Subcutaneous abdominal adipose tissue (tissue), 5 donors: ENCODE results near the gene IRX2.

Source experiments
- H3K27ac ChIP-seq: one replicate; pipeline ENCODE4 v1.7.0; 2013; ENCODE audit warnings: low read depth, mild to moderate bottlenecking, inconsistent platforms, low read length, moderate library complexity
- H3K27me3 ChIP-seq, 5 donors: one replicate each; pipeline ENCODE4 v1.7.0; 2013; ENCODE audit warnings: low read length in 5 of 5, inconsistent platforms in 1 of 5; ENCODE audit not compliant: control insufficient read depth in 5 of 5, insufficient read depth in 4 of 5
- H3K36me3 ChIP-seq, 5 donors: one replicate each; pipeline ENCODE4 v1.7.0; 2013; ENCODE audit warnings: low read length in 5 of 5; ENCODE audit not compliant: control insufficient read depth in 5 of 5, insufficient read depth in 5 of 5
- H3K4me1 ChIP-seq, 5 donors: one replicate each; pipeline ENCODE4 v1.7.0; 2013; ENCODE audit warnings: low read length in 5 of 5, mild to moderate bottlenecking in 3 of 5, moderate library complexity in 1 of 5; ENCODE audit not compliant: control insufficient read depth in 5 of 5, insufficient read depth in 5 of 5
- H3K4me3 ChIP-seq, 5 donors: one replicate each; pipeline ENCODE4 v1.7.0; 2013; ENCODE audit warnings: low read length in 5 of 5, low read depth in 1 of 5
- H3K9ac ChIP-seq, 5 donors: one replicate each; pipeline ENCODE4 v1.7.0; 2013; ENCODE audit warnings: low read length in 5 of 5, mild to moderate bottlenecking in 4 of 5, moderate library complexity in 3 of 5
- H3K9me3 ChIP-seq, 5 donors: one replicate each; pipeline ENCODE4 v1.7.0; 2013; ENCODE audit warnings: low read length in 5 of 5; ENCODE audit not compliant: control insufficient read depth in 5 of 5
- donor health status: healthy.
- donor health status: healthy.
- donor health status: healthy.
- donor health status: healthy.
- donor health status: healthy.

IRX2 gene

GRCh38 chr5:2699686-2700085 is 51.8 kb downstream of the IRX2 start:
- no peak overlapping the region for H3K9ac ChIP-seq
- H3K9me3 ChIP-seq: no peaks in the 10 kb centered on the region
- H3K27ac ChIP-seq: no peak overlapping the region
- no peaks in the 10 kb centered on the region for H3K36me3 ChIP-seq
- H3K27me3 ChIP-seq: peaks cover 0 to 11% (median 3%) of the 10 kb centered on the region in 5 donors
- no peaks in the 10 kb centered on the region for H3K4me1 ChIP-seq
- H3K4me3 ChIP-seq: no peak overlapping the region

DNA sequence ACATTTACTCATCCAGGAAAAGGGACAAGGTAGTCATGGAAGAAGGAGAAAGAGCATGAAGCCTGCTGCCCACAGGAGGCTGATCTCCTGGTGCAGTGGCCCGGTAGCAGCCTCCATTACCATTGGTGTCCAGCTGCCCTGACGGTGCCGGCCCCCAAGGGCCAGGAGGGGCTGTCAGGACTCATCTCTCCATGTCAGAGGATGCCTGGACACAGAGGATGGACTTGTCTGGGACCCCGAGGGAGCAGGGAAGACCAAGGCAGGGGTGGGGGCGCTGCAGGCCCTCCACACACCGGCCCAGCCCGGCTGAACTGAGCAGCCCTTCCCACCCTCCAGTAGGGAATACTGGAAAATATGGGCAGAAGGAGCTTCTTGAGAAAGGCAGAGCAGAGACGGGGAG is 52.2 kb downstream of the IRX2 start:
- no peaks in the 10 kb centered on the region for H3K4me1 ChIP-seq
- no peak overlapping the region for H3K9ac ChIP-seq
- H3K9me3 ChIP-seq: no peaks in the 10 kb centered on the region
- no peaks in the 10 kb centered on the region for H3K36me3 ChIP-seq
- H3K4me3 ChIP-seq: no peak overlapping the region
- peaks cover 0 to 11% (median 3%) of the 10 kb centered on the region in 5 donors for H3K27me3 ChIP-seq
- H3K27ac ChIP-seq: no peak overlapping the region

- H3K27me3 ChIP-seq: peaks cover 0 to 11% (median 3%) of the 10 kb centered on the region in 5 donors
- no peaks in the 10 kb centered on the region for H3K9me3 ChIP-seq
These were observed 52.9 kb downstream of the IRX2 start for GRCh38 chr5:2698581-2698980.

DNA sequence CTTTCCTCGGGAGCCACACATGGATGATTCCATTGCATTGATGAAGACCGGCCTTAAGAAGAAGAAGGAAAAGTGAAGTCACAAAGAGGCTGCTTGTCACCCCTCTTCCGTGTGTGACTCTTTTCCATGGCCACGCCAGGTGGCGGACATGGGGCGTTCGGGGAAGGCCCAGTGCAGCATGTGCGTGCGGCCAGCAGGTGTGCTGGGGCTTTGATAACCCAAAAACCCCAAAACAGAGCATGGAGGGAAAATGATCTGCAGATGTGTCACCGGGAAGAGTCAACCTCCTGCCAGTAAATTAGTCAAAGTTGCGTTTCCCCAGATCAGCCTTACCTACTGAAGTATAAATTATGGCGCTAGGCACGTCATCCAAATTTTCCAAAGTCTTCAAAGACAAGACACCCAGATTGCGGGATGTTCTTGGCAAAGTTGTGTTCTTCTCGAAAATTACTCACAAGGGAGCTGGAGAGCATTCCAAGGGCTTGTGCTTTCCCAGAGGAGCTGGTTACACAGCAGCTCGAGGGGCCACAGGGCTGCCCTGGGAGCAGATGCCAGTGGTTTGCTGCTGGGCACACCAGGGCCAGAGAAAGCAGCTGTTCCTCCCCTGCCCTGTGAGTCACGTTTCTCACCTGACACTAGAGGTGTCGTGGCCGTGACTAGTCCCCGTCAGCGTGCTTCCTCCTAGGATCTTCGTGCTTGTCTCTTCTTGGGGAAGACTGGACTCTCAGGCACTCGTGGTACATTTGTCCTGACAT is 53.9 kb downstream of the IRX2 start:
- no peaks in the 10 kb centered on the region for H3K36me3 ChIP-seq
- peaks cover 0 to 10% (median 2%) of the 10 kb centered on the region in 5 donors for H3K27me3 ChIP-seq
- H3K27ac ChIP-seq: no peak overlapping the region
- H3K9me3 ChIP-seq: no peaks in the 10 kb centered on the region
- no peaks in the 10 kb centered on the region for H3K4me1 ChIP-seq
- no peak overlapping the region for H3K4me3 ChIP-seq
- no peak overlapping the region for H3K9ac ChIP-seq

More at GRCh38 chr5:2698581-2698980, 52.9 kb downstream of the IRX2 start:
- Histone ChIP-seq H3K4me1 (no peaks in the 10 kb centered on the region), H3K9ac (no peak overlapping the region), H3K4me3 (no peak overlapping the region), H3K36me3 (no peaks in the 10 kb centered on the region), H3K27ac (no peak overlapping the region)

GRCh38 chr5:2697041-2697440 is 54.4 kb downstream of the IRX2 start:
- Histone ChIP-seq H3K36me3 (no peaks in the 10 kb centered on the region), H3K4me1 (no peaks in the 10 kb centered on the region), H3K27me3 (peaks cover 0 to 10% (median 2%) of the 10 kb centered on the region in 5 donors), H3K4me3 (no peak overlapping the region), H3K9ac (no peak overlapping the region), H3K9me3 (peaks cover 0 to 2% (median 0%) of the 10 kb centered on the region in 5 donors), H3K27ac (no peak overlapping the region)
